ENCODE measurements around the gene PLEKHA1.

The PLEKHA1 gene

DNA sequence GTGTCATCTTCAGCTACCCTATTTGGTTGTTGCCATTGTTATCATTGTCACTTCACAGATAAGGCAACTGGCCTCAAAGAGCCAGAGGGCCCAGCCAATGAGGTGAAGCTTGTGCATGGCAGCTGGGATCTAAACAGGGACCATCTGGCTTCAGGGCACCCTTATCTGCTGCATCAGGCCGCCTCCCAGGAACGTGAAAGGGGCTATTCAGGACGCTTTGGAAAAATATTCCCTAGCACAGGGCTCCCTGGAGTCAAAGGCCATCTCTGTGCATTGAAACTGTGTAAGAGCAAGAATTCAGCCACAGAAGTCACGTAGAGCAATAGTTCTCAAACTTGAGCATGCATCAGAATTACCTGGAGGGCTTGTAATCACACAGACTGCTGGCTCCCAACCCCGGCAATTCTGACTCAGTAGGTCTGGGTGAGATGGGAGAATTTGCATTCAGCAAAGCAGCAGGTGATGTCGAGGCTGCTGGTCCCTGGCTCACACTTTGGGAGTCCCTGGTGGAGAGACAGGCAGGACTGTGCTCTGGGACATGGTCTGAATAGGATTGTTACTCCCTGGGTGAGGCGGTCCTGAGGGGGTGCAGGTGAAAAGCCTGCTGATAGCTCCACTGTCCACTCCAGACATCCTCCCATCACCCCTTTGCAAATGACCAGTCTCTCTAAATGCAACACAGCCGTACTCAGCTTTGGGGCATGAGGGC lies 21.5 kb upstream of the PLEKHA1 start:
- TF ChIP-seq, protein P1, sequence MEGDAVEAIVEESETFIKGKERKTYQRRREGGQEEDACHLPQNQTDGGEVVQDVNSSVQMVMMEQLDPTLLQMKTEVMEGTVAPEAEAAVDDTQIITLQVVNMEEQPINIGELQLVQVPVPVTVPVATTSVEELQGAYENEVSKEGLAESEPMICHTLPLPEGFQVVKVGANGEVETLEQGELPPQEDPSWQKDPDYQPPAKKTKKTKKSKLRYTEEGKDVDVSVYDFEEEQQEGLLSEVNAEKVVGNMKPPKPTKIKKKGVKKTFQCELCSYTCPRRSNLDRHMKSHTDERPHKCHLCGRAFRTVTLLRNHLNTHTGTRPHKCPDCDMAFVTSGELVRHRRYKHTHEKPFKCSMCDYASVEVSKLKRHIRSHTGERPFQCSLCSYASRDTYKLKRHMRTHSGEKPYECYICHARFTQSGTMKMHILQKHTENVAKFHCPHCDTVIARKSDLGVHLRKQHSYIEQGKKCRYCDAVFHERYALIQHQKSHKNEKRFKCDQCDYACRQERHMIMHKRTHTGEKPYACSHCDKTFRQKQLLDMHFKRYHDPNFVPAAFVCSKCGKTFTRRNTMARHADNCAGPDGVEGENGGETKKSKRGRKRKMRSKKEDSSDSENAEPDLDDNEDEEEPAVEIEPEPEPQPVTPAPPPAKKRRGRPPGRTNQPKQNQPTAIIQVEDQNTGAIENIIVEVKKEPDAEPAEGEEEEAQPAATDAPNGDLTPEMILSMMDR (conservative IDR thresholded peaks at IDR 0.05; ENCODE audit: low read depth, low read length) = no peak
- no peak for DNase-seq (ENCODE audit: low read depth)
- H3K4me3 ChIP-seq (ENCODE audit: low read length) = no peak overlapping the region

GRCh38 chr10:122354383-122354782 lies 20.1 kb upstream of the PLEKHA1 start:
- TF ChIP-seq, protein P1 (conservative IDR thresholded peaks at IDR 0.05; ENCODE audit: low read depth, low read length) = no peak
- H3K4me3 ChIP-seq (ENCODE audit: low read length) = no peak overlapping the region
- DNase-seq (ENCODE audit: low read depth) = no peak

- DNase-seq (ENCODE audit: low read depth) = no peak
- TF ChIP-seq, protein P1 (conservative IDR thresholded peaks at IDR 0.05; ENCODE audit: low read depth, low read length) = no peak
Measured at GRCh38 chr10:122357685-122358084, 16.8 kb upstream of the PLEKHA1 start.

GRCh38 chr10:122359621-122360020 lies 14.9 kb upstream of the PLEKHA1 start:
- TF ChIP-seq, protein P1 (conservative IDR thresholded peaks at IDR 0.05; ENCODE audit: low read depth, low read length) = no peak
- no peak overlapping the region for H3K4me3 ChIP-seq (ENCODE audit: low read length)
- DNase-seq (ENCODE audit: low read depth) = no peak

More at GRCh38 chr10:122357685-122358084, 16.8 kb upstream of the PLEKHA1 start:
- no peak overlapping the region for H3K4me3 ChIP-seq (ENCODE audit: low read length)

- no peak for DNase-seq (ENCODE audit: low read depth)
- H3K4me3 ChIP-seq (ENCODE audit: low read length) = no peak overlapping the region
- TF ChIP-seq, protein P1 (conservative IDR thresholded peaks at IDR 0.05; ENCODE audit: low read depth, low read length) = no peak
Measured at GRCh38 chr10:122361046-122361445, 13.5 kb upstream of the PLEKHA1 start.

DNA sequence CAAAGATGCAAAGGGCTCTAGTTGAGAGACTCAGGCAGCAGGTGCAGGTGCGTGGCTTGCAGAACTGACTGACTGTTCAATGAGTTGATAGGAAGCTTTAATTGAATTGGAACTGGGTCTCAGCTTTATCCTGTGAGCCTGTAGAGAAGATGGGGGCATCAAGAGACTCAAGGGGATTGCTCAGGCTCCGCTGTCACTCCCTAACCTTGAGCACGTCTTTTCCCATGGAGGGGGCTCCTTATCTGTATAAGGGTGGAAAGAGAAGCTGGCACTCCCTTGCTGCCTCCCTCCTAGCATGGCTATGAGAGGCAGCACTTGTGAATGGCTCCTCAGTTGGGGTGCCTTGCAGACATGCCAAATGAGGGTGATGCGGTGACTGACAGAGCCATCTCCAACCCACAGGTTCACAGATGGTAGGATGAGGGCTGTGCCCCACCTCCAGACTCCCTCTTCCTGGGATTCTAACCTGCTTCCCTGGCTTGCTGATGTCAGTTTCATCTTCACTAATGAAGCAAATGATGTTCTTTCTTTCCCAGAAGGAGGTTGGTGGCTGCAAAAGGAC lies 12.4 kb upstream of the PLEKHA1 start:
- no peak for DNase-seq (ENCODE audit: low read depth)
- TF ChIP-seq, protein P1 (conservative IDR thresholded peaks at IDR 0.05; ENCODE audit: low read depth, low read length) = no peak
- H3K4me3 ChIP-seq (ENCODE audit: low read length) = no peak overlapping the region

GRCh38 chr10:122362621-122363020 lies 11.9 kb upstream of the PLEKHA1 start:
- no peak for DNase-seq (ENCODE audit: low read depth)

More at GRCh38 chr10:122362621-122363020, 11.9 kb upstream of the PLEKHA1 start:
- H3K4me3 ChIP-seq (ENCODE audit: low read length) = no peak overlapping the region
- TF ChIP-seq, protein P1 (conservative IDR thresholded peaks at IDR 0.05; ENCODE audit: low read depth, low read length) = no peak
